HEK293 (cell line): ENCODE data around the gene BLTP3B.

Experiments used
- CTCF ChIP-seq: fragments of 450-650 bp; formaldehyde crosslinking; IDR thresholded peaks from 2 replicates; pipeline ENCODE4 v1.5.1; 2016; ENCODE audit warnings: missing biosample characterization, missing genetic modification characterization
- ZBTB7A ChIP-seq: fragments of 450-650 bp; formaldehyde crosslinking; IDR thresholded peaks from 2 replicates; pipeline ENCODE4 v1.5.1; 2016; ENCODE audit warnings: low read depth, missing biosample characterization, missing genetic modification characterization
- ZNF311 ChIP-seq: fragments of 450-650 bp; formaldehyde crosslinking; IDR thresholded peaks from 2 replicates; pipeline ENCODE4 v1.5.1; 2017; ENCODE audit warnings: missing biosample characterization, missing genetic modification characterization, borderline replicate concordance

GRCh38 chr12:100173111-100173510 lies 30.4 kb upstream of the BLTP3B start:
- TF ChIP-seq ZNF311 (tag by site-specific recombination) (no peak), ZBTB7A (tag by site-specific recombination) (no peak), CTCF (tag by site-specific recombination) (no peak)
